Liver (tissue), 9 donors: ENCODE results near the gene KCNMA1. TPM values are rescaled to one million over a fixed set of nuclear protein-coding genes. Genes with fewer than 3 reads are reported as not detected.

Experiments
- DNase-seq: peaks from one replicate; pipeline ENCODE4 v3.0.0-alpha.2; 2017; ENCODE audit warnings: low spot score
- H3K27ac ChIP-seq, 2 donors: one replicate each; pipeline ENCODE4 v1.7.0; 2013; ENCODE audit warnings: inconsistent platforms in 2 of 2, low read length in 2 of 2, control low read depth in 1 of 2, low read depth in 1 of 2, mild to moderate bottlenecking in 1 of 2
- H3K27me3 ChIP-seq, 4 donors: one replicate each; pipeline versions ENCODE4 v1.6.1 to v1.7.0; 2013; ENCODE audit warnings: low read length in 3 of 4, inconsistent platforms in 1 of 4, mild to moderate bottlenecking in 1 of 4, moderate library complexity in 1 of 4; ENCODE audit not compliant: control insufficient read depth in 4 of 4, insufficient read depth in 4 of 4
- H3K36me3 ChIP-seq, 4 donors: one replicate each; pipeline versions ENCODE4 v1.6.1 to v1.7.0; 2013; ENCODE audit warnings: low read length in 3 of 4, mild to moderate bottlenecking in 3 of 4, low read depth in 1 of 4, moderate library complexity in 1 of 4; ENCODE audit not compliant: control insufficient read depth in 4 of 4, insufficient read depth in 3 of 4
- H3K4me1 ChIP-seq, 4 donors: one replicate each; pipeline versions ENCODE4 v1.6.1 to v1.7.0; 2013; ENCODE audit warnings: low read length in 3 of 4, mild to moderate bottlenecking in 3 of 4, moderate library complexity in 1 of 4; ENCODE audit not compliant: control insufficient read depth in 4 of 4, insufficient read depth in 4 of 4
- H3K4me3 ChIP-seq, 3 donors: one replicate each; pipeline versions ENCODE4 v1.6.1 to v1.7.0; 2013; ENCODE audit warnings: low read length in 3 of 3, control low read depth in 1 of 3, low read depth in 1 of 3, mild to moderate bottlenecking in 1 of 3
- H3K9ac ChIP-seq, 2 donors: one replicate each; pipeline ENCODE4 v1.7.0; 2013; ENCODE audit warnings: low read length in 2 of 2, mild to moderate bottlenecking in 2 of 2, moderate library complexity in 2 of 2, control low read depth in 1 of 2, low read depth in 1 of 2
- H3K9me3 ChIP-seq, 4 donors: one replicate each; pipeline versions ENCODE4 v1.6.1 to v1.7.0; 2013; ENCODE audit warnings: low read length in 3 of 4; ENCODE audit not compliant: control insufficient read depth in 4 of 4
- EGR1 ChIP-seq, 2 donors: IDR thresholded peaks; 2 replicates each; pipeline ENCODE4 v1.6.1; 2016 to 2018; ENCODE audit warnings: antibody characterized with exemption in 2 of 2, low read depth in 2 of 2
- FOXA1 ChIP-seq: IDR thresholded peaks from 2 replicates; pipeline ENCODE4 v1.6.1; 2016; ENCODE audit warnings: antibody characterized with exemption
- FOXA2 ChIP-seq: IDR thresholded peaks from 2 replicates; pipeline ENCODE4 v1.6.1; 2016; ENCODE audit warnings: antibody characterized with exemption
- GABPA ChIP-seq, 2 donors: IDR thresholded peaks in 1 of 2; conservative IDR thresholded peaks in 1 of 2; 2 replicates each; pipeline ENCODE4 v1.6.1; 2016; ENCODE audit warnings: antibody characterized with exemption in 2 of 2, mild to moderate bottlenecking in 1 of 2, moderate library complexity in 1 of 2
- HNF4A ChIP-seq, 2 donors: conservative IDR thresholded peaks; 2 replicates each; pipeline ENCODE4 v1.6.1; 2016; ENCODE audit warnings: antibody characterized with exemption in 2 of 2, mild to moderate bottlenecking in 2 of 2
- HNF4G ChIP-seq: IDR thresholded peaks from 2 replicates; pipeline ENCODE4 v1.6.1; 2016; ENCODE audit warnings: antibody characterized with exemption
- JUND ChIP-seq, 2 donors: IDR thresholded peaks; 2 replicates each; pipeline ENCODE4 v1.6.1; 2016; ENCODE audit warnings: antibody characterized with exemption in 2 of 2
- NR2F2 ChIP-seq: IDR thresholded peaks from 2 replicates; pipeline ENCODE4 v1.6.1; 2016; ENCODE audit warnings: antibody characterized with exemption
- RAD21 ChIP-seq, 2 donors: IDR thresholded peaks; 2 replicates each; pipeline ENCODE4 v1.6.1; 2016; ENCODE audit warnings: antibody characterized with exemption in 2 of 2, mild to moderate bottlenecking in 2 of 2
- RXRA ChIP-seq, 2 donors: IDR thresholded peaks; 2 replicates each; pipeline ENCODE4 v1.6.1; 2017 to 2018; ENCODE audit warnings: antibody characterized with exemption in 2 of 2, mild to moderate bottlenecking in 1 of 2
- SP1 ChIP-seq: IDR thresholded peaks from 2 replicates; pipeline ENCODE4 v1.6.1; 2018; ENCODE audit warnings: antibody characterized with exemption, mild to moderate bottlenecking
- TAF1 ChIP-seq: conservative IDR thresholded peaks from 2 replicates; pipeline ENCODE4 v1.6.1; 2016; ENCODE audit warnings: antibody characterized with exemption, mild to moderate bottlenecking
- YY1 ChIP-seq: IDR thresholded peaks from 2 replicates; pipeline ENCODE4 v1.6.1; 2016; ENCODE audit warnings: antibody characterized with exemption, mild to moderate bottlenecking
- WGBS: extraction: QIAGEN DNeasy Blood & Tissue Kit; methylation state at CpG from one replicate; pipeline ENCODE4 v1.1.7; 2013; 5-methylcytosine and 5-hydroxymethylcytosine counted together
- polyA plus RNA-seq, 2 donors: library from polyadenylated mRNA; stranded (reverse) in 1 of 2; unstranded in 1 of 2; fragments of 200-250 nt in 1 of 2; fragments of >200 nt in 1 of 2; fragmentation: Nextera tagmentation in 1 of 2; extraction: Ambion mirVana in 1 of 2; gene quantifications; one replicate each; pipeline versions ENCODE4 v1.2.1 to v1.2.3, GENCODE V29; 2013 to 2015
- total RNA-seq, 2 donors: library from RNA; depleted of rRNA; stranded (reverse); fragments of >200 nt; gene quantifications; one replicate each; pipeline ENCODE4 v1.2.3, GENCODE V29; 2014
- TF ChIP-seq, protein P1 (sequence below): IDR thresholded peaks from 2 replicates; pipeline ENCODE4 v1.6.1; 2016; ENCODE audit warnings: antibody characterized with exemption
- TF ChIP-seq, protein P2 (sequence below): IDR thresholded peaks from 2 replicates; pipeline ENCODE4 v1.6.1; 2016; ENCODE audit warnings: antibody characterized with exemption
- TF ChIP-seq, protein P3 (sequence below): IDR thresholded peaks from 2 replicates; pipeline ENCODE4 v1.6.1; 2016; ENCODE audit warnings: antibody characterized with exemption, mild to moderate bottlenecking
- TF ChIP-seq, protein P4 (sequence below): fragments of 150-350 bp; IDR thresholded peaks from 2 replicates; pipeline ENCODE4 v1.5.1; 2017; ENCODE audit warnings: improper control_type of control experiment, low read depth, low read length; ENCODE audit not compliant: missing input control
- TF ChIP-seq, protein P5 (sequence below): IDR thresholded peaks from 2 replicates; pipeline ENCODE4 v1.6.1; 2016; ENCODE audit warnings: antibody characterized with exemption
- donor health status: healthy.
- donor health status: healthy.
- donor health status: healthy.
- donor health status: healthy.
- donor health status: healthy.

The KCNMA1 gene
- total and polyA plus RNA-seq, 4 donors: 2.5 to 9.7 (median 4.7) TPM

DNA sequence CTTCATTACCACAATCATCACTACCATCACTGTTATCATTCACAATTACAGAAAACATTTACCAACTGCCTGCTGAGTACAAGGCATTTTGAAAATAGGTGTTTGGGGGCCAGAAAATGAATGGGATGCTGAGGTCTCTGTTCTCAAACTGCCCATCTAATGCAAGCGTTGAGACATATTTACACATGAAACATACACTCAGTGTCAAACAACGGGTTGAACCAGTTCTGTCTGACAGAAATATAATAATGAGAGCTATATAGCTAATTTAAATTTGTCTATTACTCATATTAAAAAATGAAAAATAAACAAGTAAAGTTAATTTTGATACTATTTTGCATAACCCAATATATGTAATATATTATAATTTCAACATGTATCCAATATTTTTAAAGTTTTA is 303.1 kb downstream of the KCNMA1 start:
- Histone ChIP-seq H3K27me3 (no peaks in the 10 kb centered on the region), H3K9me3 (peaks cover 0 to 3% (median under 1%) of the 10 kb centered on the region in 4 donors), H3K4me3 (no peak overlapping the region), H3K36me3 (no peaks in the 10 kb centered on the region), H3K4me1 (peaks cover 5 to 35% (median 29%) of the 10 kb centered on the region in 4 donors), H3K9ac (no peak overlapping the region), H3K27ac (peak overlapping the region; percentile 26 to 38)
- 75% methylated on average over 2 of the region's 2 CpGs for WGBS
- no peak for DNase-seq
- TF ChIP-seq, protein P1, sequence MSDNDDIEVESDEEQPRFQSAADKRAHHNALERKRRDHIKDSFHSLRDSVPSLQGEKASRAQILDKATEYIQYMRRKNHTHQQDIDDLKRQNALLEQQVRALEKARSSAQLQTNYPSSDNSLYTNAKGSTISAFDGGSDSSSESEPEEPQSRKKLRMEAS: no peak
- TF ChIP-seq RXRA (IDR thresholded peaks at IDR 0.05): no peak
- TF ChIP-seq, protein P2, sequence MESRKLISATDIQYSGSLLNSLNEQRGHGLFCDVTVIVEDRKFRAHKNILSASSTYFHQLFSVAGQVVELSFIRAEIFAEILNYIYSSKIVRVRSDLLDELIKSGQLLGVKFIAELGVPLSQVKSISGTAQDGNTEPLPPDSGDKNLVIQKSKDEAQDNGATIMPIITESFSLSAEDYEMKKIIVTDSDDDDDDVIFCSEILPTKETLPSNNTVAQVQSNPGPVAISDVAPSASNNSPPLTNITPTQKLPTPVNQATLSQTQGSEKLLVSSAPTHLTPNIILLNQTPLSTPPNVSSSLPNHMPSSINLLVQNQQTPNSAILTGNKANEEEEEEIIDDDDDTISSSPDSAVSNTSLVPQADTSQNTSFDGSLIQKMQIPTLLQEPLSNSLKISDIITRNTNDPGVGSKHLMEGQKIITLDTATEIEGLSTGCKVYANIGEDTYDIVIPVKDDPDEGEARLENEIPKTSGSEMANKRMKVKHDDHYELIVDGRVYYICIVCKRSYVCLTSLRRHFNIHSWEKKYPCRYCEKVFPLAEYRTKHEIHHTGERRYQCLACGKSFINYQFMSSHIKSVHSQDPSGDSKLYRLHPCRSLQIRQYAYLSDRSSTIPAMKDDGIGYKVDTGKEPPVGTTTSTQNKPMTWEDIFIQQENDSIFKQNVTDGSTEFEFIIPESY: no peak
- no peak for TF ChIP-seq JUND (IDR thresholded peaks at IDR 0.05)

DNA sequence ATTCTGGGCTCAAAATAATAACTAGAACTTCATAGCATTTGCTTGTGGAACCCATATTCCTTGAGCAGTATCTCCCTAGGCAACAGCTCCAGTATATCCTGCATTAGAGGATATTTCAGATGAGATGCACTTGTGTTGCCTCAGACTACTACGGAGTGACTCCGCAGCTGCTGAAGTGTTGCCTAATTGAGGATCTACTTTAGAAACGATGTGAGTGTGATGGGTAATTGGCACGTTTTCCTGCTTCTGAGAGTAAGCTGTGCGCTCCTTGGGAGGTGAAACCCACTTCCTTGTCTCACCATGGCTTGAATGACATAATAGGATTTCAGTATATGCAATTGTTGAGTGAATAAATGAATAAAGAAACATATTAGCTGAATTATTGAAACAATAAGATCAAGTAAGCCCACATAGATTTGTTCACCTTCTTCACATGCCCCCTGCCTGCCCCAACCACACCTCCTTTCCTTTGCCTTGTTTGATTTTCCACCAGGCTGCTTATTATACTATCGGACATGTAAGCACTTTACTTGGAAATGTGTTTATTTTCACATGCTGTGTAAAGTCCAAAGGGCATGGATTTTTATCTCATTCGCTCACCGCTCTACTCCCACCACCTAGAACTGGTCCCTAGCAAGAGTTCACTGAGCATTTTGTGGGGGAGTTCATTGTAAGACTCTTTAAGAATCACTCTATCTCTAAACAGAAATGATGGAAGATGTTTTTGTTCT is 303.8 kb downstream of the KCNMA1 start:
- Histone ChIP-seq H3K27ac (peak overlapping the region; percentile 62 to 64), H3K9me3 (no peaks in the 10 kb centered on the region), H3K4me1 (peaks cover 5 to 35% (median 29%) of the 10 kb centered on the region in 4 donors), H3K27me3 (no peaks in the 10 kb centered on the region), H3K36me3 (no peaks in the 10 kb centered on the region), H3K9ac (peak overlapping the region in 1 of 2 donors; percentile 17), H3K4me3 (no peak overlapping the region)
- TF ChIP-seq RAD21 (IDR thresholded peaks at IDR 0.05) (peak; percentile 58 to 61), TAF1 (no peak), FOXA1 (peak; percentile 98), EGR1 (IDR thresholded peaks at IDR 0.05; ENCODE audit: low read depth in 2 of 2) (peak; percentile 51 to 95), HNF4G (peak; percentile 89), HNF4A (conservative IDR thresholded peaks at IDR 0.05) (peak; percentile 97 to 98), SP1 (peak; percentile 93), JUND (IDR thresholded peaks at IDR 0.05) (peak; percentile 84 to 93), GABPA (IDR thresholded peaks at IDR 0.05 in 1 of 2, conservative IDR thresholded peaks at IDR 0.05 in 1 of 2) (peak in 1 of 2 donors; percentile 32), RXRA (IDR thresholded peaks at IDR 0.05) (peak; percentile 88 to 95), YY1 (peak; percentile 78), NR2F2 (peak; percentile 23), FOXA2 (peak; percentile 99)
- TF ChIP-seq, protein P3, sequence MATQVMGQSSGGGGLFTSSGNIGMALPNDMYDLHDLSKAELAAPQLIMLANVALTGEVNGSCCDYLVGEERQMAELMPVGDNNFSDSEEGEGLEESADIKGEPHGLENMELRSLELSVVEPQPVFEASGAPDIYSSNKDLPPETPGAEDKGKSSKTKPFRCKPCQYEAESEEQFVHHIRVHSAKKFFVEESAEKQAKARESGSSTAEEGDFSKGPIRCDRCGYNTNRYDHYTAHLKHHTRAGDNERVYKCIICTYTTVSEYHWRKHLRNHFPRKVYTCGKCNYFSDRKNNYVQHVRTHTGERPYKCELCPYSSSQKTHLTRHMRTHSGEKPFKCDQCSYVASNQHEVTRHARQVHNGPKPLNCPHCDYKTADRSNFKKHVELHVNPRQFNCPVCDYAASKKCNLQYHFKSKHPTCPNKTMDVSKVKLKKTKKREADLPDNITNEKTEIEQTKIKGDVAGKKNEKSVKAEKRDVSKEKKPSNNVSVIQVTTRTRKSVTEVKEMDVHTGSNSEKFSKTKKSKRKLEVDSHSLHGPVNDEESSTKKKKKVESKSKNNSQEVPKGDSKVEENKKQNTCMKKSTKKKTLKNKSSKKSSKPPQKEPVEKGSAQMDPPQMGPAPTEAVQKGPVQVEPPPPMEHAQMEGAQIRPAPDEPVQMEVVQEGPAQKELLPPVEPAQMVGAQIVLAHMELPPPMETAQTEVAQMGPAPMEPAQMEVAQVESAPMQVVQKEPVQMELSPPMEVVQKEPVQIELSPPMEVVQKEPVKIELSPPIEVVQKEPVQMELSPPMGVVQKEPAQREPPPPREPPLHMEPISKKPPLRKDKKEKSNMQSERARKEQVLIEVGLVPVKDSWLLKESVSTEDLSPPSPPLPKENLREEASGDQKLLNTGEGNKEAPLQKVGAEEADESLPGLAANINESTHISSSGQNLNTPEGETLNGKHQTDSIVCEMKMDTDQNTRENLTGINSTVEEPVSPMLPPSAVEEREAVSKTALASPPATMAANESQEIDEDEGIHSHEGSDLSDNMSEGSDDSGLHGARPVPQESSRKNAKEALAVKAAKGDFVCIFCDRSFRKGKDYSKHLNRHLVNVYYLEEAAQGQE: peak; percentile 86
- TF ChIP-seq, protein P4, sequence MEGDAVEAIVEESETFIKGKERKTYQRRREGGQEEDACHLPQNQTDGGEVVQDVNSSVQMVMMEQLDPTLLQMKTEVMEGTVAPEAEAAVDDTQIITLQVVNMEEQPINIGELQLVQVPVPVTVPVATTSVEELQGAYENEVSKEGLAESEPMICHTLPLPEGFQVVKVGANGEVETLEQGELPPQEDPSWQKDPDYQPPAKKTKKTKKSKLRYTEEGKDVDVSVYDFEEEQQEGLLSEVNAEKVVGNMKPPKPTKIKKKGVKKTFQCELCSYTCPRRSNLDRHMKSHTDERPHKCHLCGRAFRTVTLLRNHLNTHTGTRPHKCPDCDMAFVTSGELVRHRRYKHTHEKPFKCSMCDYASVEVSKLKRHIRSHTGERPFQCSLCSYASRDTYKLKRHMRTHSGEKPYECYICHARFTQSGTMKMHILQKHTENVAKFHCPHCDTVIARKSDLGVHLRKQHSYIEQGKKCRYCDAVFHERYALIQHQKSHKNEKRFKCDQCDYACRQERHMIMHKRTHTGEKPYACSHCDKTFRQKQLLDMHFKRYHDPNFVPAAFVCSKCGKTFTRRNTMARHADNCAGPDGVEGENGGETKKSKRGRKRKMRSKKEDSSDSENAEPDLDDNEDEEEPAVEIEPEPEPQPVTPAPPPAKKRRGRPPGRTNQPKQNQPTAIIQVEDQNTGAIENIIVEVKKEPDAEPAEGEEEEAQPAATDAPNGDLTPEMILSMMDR: no peak
- TF ChIP-seq, protein P2: peak; percentile 93
- TF ChIP-seq, protein P5, sequence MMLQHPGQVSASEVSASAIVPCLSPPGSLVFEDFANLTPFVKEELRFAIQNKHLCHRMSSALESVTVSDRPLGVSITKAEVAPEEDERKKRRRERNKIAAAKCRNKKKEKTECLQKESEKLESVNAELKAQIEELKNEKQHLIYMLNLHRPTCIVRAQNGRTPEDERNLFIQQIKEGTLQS: no peak
- TF ChIP-seq, protein P1: peak; percentile 91
- 34% methylated on average over 8 of the region's 8 CpGs for WGBS
- no peak for DNase-seq
